ENCODE data around the gene COL4A6.

DNA sequence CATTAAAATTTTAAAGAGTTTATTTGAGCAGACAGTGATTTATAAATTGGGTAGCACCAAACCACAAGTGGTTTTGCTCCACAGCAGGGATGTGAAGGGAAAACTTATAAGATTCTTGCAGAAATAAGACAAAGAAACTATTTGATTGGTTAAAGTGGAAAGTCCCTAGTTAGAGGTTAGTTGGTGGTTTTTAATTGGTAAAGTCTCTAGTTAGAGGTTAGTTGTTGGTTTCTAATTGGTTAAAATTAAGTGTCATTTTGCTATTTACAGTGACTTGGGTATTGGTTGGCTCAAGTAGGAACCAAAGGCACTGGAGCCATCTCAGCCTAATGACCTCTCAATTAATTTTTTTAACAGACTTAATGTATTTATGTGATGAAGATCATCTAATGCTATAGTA, 323.7 kb downstream of the COL4A6 start:
- TF ChIP-seq CTCF (IDR thresholded peaks at IDR 0.05) (no peak), POLR2AphosphoS5 (IDR thresholded peaks at IDR 0.05) (no peak), POLR2A (IDR thresholded peaks at IDR 0.05) (no peak), EP300 (IDR thresholded peaks at IDR 0.05) (no peak)
